HL-60 (cell line): ENCODE measurements around the gene PNPT1.

Experiments
- POLR2AphosphoS5 ChIP-seq: IDR thresholded peaks from 2 replicates; pipeline ENCODE4 v1.6.1; 2012; ENCODE audit warnings: low read depth
- TF ChIP-seq, protein P1 (sequence below): IDR thresholded peaks from one replicate; pipeline ENCODE4 v1.5.1; 2011; ENCODE audit warnings: low read length, control low read depth, inconsistent platforms; ENCODE audit not compliant: insufficient read depth
- TF ChIP-seq, protein P2 (sequence below): IDR thresholded peaks from 2 replicates; pipeline ENCODE4 v1.6.1; 2012; ENCODE audit warnings: low read depth; ENCODE audit not compliant: insufficient replicate concordance

GRCh38 chr2:55653255-55653654 is 40.4 kb downstream of the PNPT1 start:
- TF ChIP-seq, protein P1, sequence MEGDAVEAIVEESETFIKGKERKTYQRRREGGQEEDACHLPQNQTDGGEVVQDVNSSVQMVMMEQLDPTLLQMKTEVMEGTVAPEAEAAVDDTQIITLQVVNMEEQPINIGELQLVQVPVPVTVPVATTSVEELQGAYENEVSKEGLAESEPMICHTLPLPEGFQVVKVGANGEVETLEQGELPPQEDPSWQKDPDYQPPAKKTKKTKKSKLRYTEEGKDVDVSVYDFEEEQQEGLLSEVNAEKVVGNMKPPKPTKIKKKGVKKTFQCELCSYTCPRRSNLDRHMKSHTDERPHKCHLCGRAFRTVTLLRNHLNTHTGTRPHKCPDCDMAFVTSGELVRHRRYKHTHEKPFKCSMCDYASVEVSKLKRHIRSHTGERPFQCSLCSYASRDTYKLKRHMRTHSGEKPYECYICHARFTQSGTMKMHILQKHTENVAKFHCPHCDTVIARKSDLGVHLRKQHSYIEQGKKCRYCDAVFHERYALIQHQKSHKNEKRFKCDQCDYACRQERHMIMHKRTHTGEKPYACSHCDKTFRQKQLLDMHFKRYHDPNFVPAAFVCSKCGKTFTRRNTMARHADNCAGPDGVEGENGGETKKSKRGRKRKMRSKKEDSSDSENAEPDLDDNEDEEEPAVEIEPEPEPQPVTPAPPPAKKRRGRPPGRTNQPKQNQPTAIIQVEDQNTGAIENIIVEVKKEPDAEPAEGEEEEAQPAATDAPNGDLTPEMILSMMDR = no peak
- no peak for TF ChIP-seq POLR2AphosphoS5
- TF ChIP-seq, protein P2, sequence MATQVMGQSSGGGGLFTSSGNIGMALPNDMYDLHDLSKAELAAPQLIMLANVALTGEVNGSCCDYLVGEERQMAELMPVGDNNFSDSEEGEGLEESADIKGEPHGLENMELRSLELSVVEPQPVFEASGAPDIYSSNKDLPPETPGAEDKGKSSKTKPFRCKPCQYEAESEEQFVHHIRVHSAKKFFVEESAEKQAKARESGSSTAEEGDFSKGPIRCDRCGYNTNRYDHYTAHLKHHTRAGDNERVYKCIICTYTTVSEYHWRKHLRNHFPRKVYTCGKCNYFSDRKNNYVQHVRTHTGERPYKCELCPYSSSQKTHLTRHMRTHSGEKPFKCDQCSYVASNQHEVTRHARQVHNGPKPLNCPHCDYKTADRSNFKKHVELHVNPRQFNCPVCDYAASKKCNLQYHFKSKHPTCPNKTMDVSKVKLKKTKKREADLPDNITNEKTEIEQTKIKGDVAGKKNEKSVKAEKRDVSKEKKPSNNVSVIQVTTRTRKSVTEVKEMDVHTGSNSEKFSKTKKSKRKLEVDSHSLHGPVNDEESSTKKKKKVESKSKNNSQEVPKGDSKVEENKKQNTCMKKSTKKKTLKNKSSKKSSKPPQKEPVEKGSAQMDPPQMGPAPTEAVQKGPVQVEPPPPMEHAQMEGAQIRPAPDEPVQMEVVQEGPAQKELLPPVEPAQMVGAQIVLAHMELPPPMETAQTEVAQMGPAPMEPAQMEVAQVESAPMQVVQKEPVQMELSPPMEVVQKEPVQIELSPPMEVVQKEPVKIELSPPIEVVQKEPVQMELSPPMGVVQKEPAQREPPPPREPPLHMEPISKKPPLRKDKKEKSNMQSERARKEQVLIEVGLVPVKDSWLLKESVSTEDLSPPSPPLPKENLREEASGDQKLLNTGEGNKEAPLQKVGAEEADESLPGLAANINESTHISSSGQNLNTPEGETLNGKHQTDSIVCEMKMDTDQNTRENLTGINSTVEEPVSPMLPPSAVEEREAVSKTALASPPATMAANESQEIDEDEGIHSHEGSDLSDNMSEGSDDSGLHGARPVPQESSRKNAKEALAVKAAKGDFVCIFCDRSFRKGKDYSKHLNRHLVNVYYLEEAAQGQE = no peak
